Mesothelial cell of epicardium (in vitro differentiated cells): ENCODE data around the gene SAMD11. TPM values are rescaled to one million over a fixed set of nuclear protein-coding genes. Genes with fewer than 3 reads are reported as not detected.

Experiments used
- DNase-seq, 2 experiments: peaks; one replicate each; pipeline ENCODE4 v3.0.0; 2021; ENCODE audit warnings: low spot score in 2 of 2; ENCODE audit not compliant: unreplicated experiment in 2 of 2
- H3K27ac Mint-ChIP-seq: 2 replicates; pipeline ENCODE4 v1.8.0; 2021; ENCODE audit warnings: mixed read lengths
- H3K27me3 Mint-ChIP-seq: 2 replicates; pipeline ENCODE4 v1.8.0; 2021; ENCODE audit warnings: low read depth, mixed read lengths
- H3K36me3 Mint-ChIP-seq: 2 replicates; pipeline ENCODE4 v1.8.0; 2021; ENCODE audit warnings: mixed read lengths
- H3K4me1 Mint-ChIP-seq: 2 replicates; pipeline ENCODE4 v1.8.0; 2021; ENCODE audit warnings: mixed read lengths
- H3K4me3 Mint-ChIP-seq: 2 replicates; pipeline ENCODE4 v1.8.0; 2021; ENCODE audit warnings: mild to moderate bottlenecking, moderate library complexity, mixed read lengths
- H3K9me3 Mint-ChIP-seq: 2 replicates; pipeline ENCODE4 v1.8.0; 2021; ENCODE audit warnings: mixed read lengths
- total RNA-seq: library from RNA; stranded (reverse); gene quantifications from 3 replicates; pipeline ENCODE4 v1.2.1, GENCODE V29; 2021
- TF ChIP-seq, protein P1 (sequence below): fragments of 200-600 bp; sonication (generic); IDR thresholded peaks from one replicate; pipeline ENCODE4 v1.5.0; 2021; ENCODE audit warnings: antibody characterized with exemption; ENCODE audit not compliant: unreplicated experiment

The SAMD11 gene
- total RNA-seq, 1 donor from 2014 or later, result 313 TPM

DNA sequence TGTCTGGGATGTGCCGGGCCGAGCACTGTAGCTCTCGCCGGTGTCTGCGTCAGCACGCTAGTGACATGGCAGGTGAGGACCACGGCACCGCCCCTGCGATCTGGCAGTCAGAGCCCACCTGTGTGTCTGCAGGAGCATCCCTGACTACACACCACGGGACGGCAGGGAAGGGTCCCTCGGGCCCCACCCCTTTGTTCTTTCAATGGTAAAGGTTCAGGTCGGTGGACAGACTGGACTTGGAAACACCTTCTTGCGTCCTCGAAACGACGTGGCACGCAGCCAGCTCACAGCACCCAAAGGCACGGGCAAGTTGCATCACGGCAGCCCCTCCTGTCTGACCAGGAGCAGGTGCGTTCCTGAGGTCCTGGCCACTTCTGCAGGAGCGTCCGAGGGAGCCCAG, 3.7 kb upstream of the SAMD11 start:
- Mint-ChIP-seq H3K27ac (no peak overlapping the region), H3K36me3 (no peaks in the 10 kb centered on the region), H3K9me3 (no peaks in the 10 kb centered on the region), H3K4me3 (no peak overlapping the region), H3K27me3 (peaks cover 3% of the 10 kb centered on the region), H3K4me1 (peaks cover 72% of the 10 kb centered on the region)
- TF ChIP-seq, protein P1, sequence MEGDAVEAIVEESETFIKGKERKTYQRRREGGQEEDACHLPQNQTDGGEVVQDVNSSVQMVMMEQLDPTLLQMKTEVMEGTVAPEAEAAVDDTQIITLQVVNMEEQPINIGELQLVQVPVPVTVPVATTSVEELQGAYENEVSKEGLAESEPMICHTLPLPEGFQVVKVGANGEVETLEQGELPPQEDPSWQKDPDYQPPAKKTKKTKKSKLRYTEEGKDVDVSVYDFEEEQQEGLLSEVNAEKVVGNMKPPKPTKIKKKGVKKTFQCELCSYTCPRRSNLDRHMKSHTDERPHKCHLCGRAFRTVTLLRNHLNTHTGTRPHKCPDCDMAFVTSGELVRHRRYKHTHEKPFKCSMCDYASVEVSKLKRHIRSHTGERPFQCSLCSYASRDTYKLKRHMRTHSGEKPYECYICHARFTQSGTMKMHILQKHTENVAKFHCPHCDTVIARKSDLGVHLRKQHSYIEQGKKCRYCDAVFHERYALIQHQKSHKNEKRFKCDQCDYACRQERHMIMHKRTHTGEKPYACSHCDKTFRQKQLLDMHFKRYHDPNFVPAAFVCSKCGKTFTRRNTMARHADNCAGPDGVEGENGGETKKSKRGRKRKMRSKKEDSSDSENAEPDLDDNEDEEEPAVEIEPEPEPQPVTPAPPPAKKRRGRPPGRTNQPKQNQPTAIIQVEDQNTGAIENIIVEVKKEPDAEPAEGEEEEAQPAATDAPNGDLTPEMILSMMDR, result no peak
- no peak for DNase-seq

DNA sequence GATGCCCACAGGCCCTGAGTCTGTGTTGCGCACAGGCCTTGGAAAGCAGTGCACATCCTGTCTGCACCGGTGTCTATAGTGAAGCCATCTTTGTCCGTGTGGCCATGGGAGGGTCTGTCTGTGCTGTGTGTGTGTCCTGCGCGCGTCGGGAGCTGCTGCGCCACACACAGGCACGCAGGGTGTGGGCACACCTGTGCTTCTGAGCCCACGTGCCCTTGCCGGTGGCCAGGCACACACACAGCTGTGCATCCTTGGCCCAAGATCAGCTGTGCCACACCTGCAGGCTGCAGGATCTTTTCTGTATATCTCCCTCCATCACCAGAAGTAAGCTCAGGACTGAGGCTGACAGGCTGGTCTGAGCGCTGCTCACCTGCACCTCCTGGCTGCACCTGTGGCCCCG, 3.2 kb upstream of the SAMD11 start:
- peaks cover 1% of the 10 kb centered on the region for H3K27me3 Mint-ChIP-seq
- peaks cover 67% of the 10 kb centered on the region for H3K4me1 Mint-ChIP-seq

GRCh38 chr1:921011-921837, 2.5 kb upstream of the SAMD11 start:
- H3K9me3 Mint-ChIP-seq, result no peaks in the 10 kb centered on the region
- peaks cover 62% of the 10 kb centered on the region for H3K4me1 Mint-ChIP-seq
- no peaks in the 10 kb centered on the region for H3K36me3 Mint-ChIP-seq
- peak in 1 of 2 experiments; percentile 80 for DNase-seq
- H3K4me3 Mint-ChIP-seq, result peak overlapping the region; percentile 84
- TF ChIP-seq, protein P1, result no peak
- H3K27me3 Mint-ChIP-seq, result peaks cover 1% of the 10 kb centered on the region
- peak overlapping the region; percentile 89 for H3K27ac Mint-ChIP-seq

More for the DNA sequence above, 3.2 kb upstream of the SAMD11 start:
- Mint-ChIP-seq H3K4me3 (peak overlapping the region; percentile 40), H3K9me3 (no peaks in the 10 kb centered on the region), H3K36me3 (no peaks in the 10 kb centered on the region), H3K27ac (peak overlapping the region; percentile 89)
- TF ChIP-seq, protein P1, result no peak
- DNase-seq, result no peak

DNA sequence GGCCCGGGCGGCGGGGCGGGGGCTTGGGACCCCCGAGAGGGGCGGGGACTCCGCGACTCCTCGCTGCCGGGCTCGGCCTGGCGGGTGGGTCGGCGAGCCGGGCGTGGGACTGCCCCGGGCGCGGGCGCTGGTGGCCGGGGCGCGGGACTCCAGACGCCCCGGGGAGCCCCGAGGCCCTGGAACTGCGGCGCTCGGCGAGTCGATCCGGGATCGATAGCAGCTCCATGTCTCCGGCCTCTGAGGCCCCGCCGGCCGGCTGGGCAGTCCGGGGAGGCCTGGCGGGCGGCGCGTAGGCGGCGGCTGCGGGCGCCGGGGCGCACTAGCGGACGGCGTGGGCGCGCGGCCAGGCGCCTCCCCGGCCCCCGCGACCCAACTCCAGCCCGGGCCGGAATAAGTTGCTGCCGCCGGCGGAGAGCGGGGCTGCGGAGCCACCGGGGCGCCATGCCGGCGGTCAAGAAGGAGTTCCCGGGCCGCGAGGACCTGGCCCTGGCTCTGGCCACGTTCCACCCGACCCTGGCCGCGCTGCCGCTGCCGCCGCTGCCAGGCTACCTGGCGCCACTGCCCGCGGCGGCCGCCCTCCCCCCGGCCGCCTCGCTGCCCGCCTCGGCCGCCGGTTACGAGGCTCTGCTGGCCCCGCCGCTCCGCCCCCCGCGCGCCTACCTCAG, 400 bp downstream of the SAMD11 start:
- H3K27me3 Mint-ChIP-seq, result no peaks in the 10 kb centered on the region
- H3K4me1 Mint-ChIP-seq, result peaks cover 59% of the 10 kb centered on the region
- H3K9me3 Mint-ChIP-seq, result no peaks in the 10 kb centered on the region
- peak overlapping the region; percentile 72 for H3K4me3 Mint-ChIP-seq
- no peak for DNase-seq
- no peak overlapping the region for H3K27ac Mint-ChIP-seq
- H3K36me3 Mint-ChIP-seq, result peaks cover 5% of the 10 kb centered on the region
- TF ChIP-seq, protein P1, result no peak

- no peaks in the 10 kb centered on the region for H3K27me3 Mint-ChIP-seq
- no peak for DNase-seq
Observed at GRCh38 chr1:924656-925560, 1.2 kb downstream of the SAMD11 start.

More at GRCh38 chr1:924656-925560, 1.2 kb downstream of the SAMD11 start:
- Mint-ChIP-seq H3K27ac (no peak overlapping the region), H3K4me3 (peak overlapping the region; percentile 78), H3K36me3 (peaks cover 5% of the 10 kb centered on the region), H3K9me3 (no peaks in the 10 kb centered on the region), H3K4me1 (peaks cover 61% of the 10 kb centered on the region)
- TF ChIP-seq, protein P1, result no peak
